Measurements from ENCODE around the gene ANGPTL7. TPM values are rescaled to one million over a fixed set of nuclear protein-coding genes. Genes with fewer than 3 reads are reported as not detected.

Gene ANGPTL7
- total and polyA plus RNA-seq, 2 of the 8 experiments (the other 6 are each of a cell fraction or from before 2014, with no cell fraction given), result not detected

DNA sequence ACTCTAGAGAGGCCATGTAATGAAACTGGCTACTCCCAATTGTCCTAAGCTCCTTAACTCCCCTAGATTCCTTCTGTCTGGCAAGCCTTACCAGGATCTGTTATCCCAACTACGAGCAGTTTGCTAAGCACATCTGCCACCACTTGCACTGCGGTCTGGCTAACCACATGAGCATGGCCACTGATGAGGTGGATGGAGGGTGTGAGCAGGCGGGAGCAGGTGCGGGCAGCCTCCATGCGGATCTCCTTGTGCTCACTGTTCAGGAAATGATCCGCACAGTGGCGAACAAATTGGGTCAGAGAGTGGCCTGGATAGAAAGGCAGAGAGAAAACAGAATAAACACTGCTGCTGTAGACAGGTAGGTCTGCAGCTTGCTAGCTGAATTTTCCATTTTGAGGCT lies 49.2 kb downstream of the ANGPTL7 start (continued):
- TF ChIP-seq, protein P1, sequence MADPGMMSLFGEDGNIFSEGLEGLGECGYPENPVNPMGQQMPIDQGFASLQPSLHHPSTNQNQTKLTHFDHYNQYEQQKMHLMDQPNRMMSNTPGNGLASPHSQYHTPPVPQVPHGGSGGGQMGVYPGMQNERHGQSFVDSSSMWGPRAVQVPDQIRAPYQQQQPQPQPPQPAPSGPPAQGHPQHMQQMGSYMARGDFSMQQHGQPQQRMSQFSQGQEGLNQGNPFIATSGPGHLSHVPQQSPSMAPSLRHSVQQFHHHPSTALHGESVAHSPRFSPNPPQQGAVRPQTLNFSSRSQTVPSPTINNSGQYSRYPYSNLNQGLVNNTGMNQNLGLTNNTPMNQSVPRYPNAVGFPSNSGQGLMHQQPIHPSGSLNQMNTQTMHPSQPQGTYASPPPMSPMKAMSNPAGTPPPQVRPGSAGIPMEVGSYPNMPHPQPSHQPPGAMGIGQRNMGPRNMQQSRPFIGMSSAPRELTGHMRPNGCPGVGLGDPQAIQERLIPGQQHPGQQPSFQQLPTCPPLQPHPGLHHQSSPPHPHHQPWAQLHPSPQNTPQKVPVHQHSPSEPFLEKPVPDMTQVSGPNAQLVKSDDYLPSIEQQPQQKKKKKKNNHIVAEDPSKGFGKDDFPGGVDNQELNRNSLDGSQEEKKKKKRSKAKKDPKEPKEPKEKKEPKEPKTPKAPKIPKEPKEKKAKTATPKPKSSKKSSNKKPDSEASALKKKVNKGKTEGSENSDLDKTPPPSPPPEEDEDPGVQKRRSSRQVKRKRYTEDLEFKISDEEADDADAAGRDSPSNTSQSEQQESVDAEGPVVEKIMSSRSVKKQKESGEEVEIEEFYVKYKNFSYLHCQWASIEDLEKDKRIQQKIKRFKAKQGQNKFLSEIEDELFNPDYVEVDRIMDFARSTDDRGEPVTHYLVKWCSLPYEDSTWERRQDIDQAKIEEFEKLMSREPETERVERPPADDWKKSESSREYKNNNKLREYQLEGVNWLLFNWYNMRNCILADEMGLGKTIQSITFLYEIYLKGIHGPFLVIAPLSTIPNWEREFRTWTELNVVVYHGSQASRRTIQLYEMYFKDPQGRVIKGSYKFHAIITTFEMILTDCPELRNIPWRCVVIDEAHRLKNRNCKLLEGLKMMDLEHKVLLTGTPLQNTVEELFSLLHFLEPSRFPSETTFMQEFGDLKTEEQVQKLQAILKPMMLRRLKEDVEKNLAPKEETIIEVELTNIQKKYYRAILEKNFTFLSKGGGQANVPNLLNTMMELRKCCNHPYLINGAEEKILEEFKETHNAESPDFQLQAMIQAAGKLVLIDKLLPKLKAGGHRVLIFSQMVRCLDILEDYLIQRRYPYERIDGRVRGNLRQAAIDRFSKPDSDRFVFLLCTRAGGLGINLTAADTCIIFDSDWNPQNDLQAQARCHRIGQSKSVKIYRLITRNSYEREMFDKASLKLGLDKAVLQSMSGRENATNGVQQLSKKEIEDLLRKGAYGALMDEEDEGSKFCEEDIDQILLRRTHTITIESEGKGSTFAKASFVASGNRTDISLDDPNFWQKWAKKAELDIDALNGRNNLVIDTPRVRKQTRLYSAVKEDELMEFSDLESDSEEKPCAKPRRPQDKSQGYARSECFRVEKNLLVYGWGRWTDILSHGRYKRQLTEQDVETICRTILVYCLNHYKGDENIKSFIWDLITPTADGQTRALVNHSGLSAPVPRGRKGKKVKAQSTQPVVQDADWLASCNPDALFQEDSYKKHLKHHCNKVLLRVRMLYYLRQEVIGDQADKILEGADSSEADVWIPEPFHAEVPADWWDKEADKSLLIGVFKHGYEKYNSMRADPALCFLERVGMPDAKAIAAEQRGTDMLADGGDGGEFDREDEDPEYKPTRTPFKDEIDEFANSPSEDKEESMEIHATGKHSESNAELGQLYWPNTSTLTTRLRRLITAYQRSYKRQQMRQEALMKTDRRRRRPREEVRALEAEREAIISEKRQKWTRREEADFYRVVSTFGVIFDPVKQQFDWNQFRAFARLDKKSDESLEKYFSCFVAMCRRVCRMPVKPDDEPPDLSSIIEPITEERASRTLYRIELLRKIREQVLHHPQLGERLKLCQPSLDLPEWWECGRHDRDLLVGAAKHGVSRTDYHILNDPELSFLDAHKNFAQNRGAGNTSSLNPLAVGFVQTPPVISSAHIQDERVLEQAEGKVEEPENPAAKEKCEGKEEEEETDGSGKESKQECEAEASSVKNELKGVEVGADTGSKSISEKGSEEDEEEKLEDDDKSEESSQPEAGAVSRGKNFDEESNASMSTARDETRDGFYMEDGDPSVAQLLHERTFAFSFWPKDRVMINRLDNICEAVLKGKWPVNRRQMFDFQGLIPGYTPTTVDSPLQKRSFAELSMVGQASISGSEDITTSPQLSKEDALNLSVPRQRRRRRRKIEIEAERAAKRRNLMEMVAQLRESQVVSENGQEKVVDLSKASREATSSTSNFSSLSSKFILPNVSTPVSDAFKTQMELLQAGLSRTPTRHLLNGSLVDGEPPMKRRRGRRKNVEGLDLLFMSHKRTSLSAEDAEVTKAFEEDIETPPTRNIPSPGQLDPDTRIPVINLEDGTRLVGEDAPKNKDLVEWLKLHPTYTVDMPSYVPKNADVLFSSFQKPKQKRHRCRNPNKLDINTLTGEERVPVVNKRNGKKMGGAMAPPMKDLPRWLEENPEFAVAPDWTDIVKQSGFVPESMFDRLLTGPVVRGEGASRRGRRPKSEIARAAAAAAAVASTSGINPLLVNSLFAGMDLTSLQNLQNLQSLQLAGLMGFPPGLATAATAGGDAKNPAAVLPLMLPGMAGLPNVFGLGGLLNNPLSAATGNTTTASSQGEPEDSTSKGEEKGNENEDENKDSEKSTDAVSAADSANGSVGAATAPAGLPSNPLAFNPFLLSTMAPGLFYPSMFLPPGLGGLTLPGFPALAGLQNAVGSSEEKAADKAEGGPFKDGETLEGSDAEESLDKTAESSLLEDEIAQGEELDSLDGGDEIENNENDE (IDR thresholded peaks at IDR 0.05; ENCODE audit: insufficient replicate concordance, low read length), result no peak
- TF ChIP-seq MAFK (IDR thresholded peaks at IDR 0.05; ENCODE audit: low read depth, low read length), result no peak
- no peak for TF ChIP-seq CTBP2 (IDR thresholded peaks at IDR 0.05; ENCODE audit: borderline replicate concordance, insufficient read depth, insufficient read length, low read length)
- TF ChIP-seq SP4 (IDR thresholded peaks at IDR 0.05; ENCODE audit: low read length), result no peak
- TF ChIP-seq TBP (IDR thresholded peaks at IDR 0.05; ENCODE audit: low read depth, low read length), result no peak
- TF ChIP-seq SIRT6 (IDR thresholded peaks at IDR 0.05; ENCODE audit: low read length), result no peak
- no peak for TF ChIP-seq KDM4A (IDR thresholded peaks at IDR 0.05; ENCODE audit: low read depth, low read length, severe bottlenecking)
- no peak for TF ChIP-seq KDM1A (IDR thresholded peaks at IDR 0.05; ENCODE audit: borderline replicate concordance, low read length)
- no peak for TF ChIP-seq KDM5A (IDR thresholded peaks at IDR 0.05; ENCODE audit: low read length)
- no peak for TF ChIP-seq TCF12 (IDR thresholded peaks at IDR 0.05; ENCODE audit: low read depth, low read length)
- TF ChIP-seq SRF (IDR thresholded peaks at IDR 0.05; ENCODE audit: low read depth, low read length), result no peak

Measured in H1 (cell line).